Esophagus muscularis mucosa (tissue), 4 donors: ENCODE data around the gene TAS1R3. TPM values are rescaled to one million over a fixed set of nuclear protein-coding genes. Genes with fewer than 3 reads are reported as not detected.

Experiments
- DNase-seq: peaks from one replicate; pipeline ENCODE4 v3.0.0-alpha.2; 2017; ENCODE audit errors: extremely low spot score
- H3K27ac ChIP-seq, 4 donors: fragments of 200-600 bp; sonication (generic); replicated peaks in 1 of 4; 1 replicate in 3 of 4; 2 replicates in 1 of 4; pipeline ENCODE4 v1.5.1; 2016 to 2019; ENCODE audit warnings: mild to moderate bottlenecking in 1 of 4
- H3K27me3 ChIP-seq, 4 donors: fragments of 200-600 bp; sonication (generic); one replicate each; pipeline versions ENCODE4 v1.5.1 to v1.6.0; 2016 to 2019
- H3K36me3 ChIP-seq, 4 donors: fragments of 200-600 bp; sonication (generic); one replicate each; pipeline ENCODE4 v1.5.1; 2016 to 2019
- H3K4me1 ChIP-seq, 4 donors: fragments of 200-600 bp; sonication (generic); one replicate each; pipeline ENCODE4 v1.5.1; 2016 to 2019
- H3K4me3 ChIP-seq, 4 donors: fragments of 200-600 bp; sonication (generic); 1 replicate in 2 of 4; 2 replicates in 2 of 4; pipeline ENCODE4 v1.5.1; 2016 to 2019; ENCODE audit warnings: mild to moderate bottlenecking in 4 of 4, moderate library complexity in 1 of 4
- H3K9me3 ChIP-seq, 4 donors: fragments of 200-600 bp; sonication (generic); 1 replicate in 3 of 4; 2 replicates in 1 of 4; pipeline ENCODE4 v1.5.1; 2016 to 2019
- EP300 ChIP-seq: sonication (generic); formaldehyde crosslinking; IDR thresholded peaks from one replicate; pipeline ENCODE4 v1.6.1; 2017; ENCODE audit warnings: antibody characterized with exemption
- POLR2A ChIP-seq: fragments of 450-650 bp; IDR thresholded peaks from one replicate; pipeline ENCODE4 v1.6.1; 2017; ENCODE audit warnings: antibody characterized with exemption, moderate library complexity, mild to moderate bottlenecking, low read depth
- POLR2AphosphoS5 ChIP-seq, 2 donors: sonication (generic); formaldehyde crosslinking; IDR thresholded peaks; one replicate each; pipeline ENCODE4 v1.6.1; 2017; ENCODE audit warnings: antibody characterized with exemption in 2 of 2
- WGBS: methylation state at CpG from one replicate; pipeline ENCODE4 v1.1.5; 2018; 5-methylcytosine and 5-hydroxymethylcytosine counted together
- intact Hi-C: fragments of 100-400 bp; cut with DNase I; formaldehyde crosslinking; loops from one replicate; pipeline ENCODE4 v1.15.1; 2023
- small RNA-seq, 3 donors: library from RNA; depleted of rRNA; stranded (forward); fragments of <200 nt; gene quantifications; one replicate each; pipeline ENCODE3, GENCODE V24; 2016
- total RNA-seq, 4 donors: library from RNA; depleted of rRNA; stranded (reverse); fragments of >200 nt; gene quantifications; one replicate each; pipeline versions ENCODE4 v1.1.0 to v1.2.1, GENCODE V29; 2016
- TF ChIP-seq, protein P1 (sequence below), 3 experiments: fragments of 200-600 bp in 2 of 3; fragments of 450-650 bp in 1 of 3; sonication (generic) in 2 of 3; IDR thresholded peaks; one replicate each; pipeline ENCODE4 v1.5.1; 2017 to 2019; ENCODE audit warnings: antibody characterized with exemption in 3 of 3, mild to moderate bottlenecking in 2 of 3, moderate library complexity in 1 of 3

The TAS1R3 gene
- total RNA-seq, 4 donors from 2014 or later: 0.17 to 0.32 TPM; not detected in 2

- Histone ChIP-seq H3K4me3 (no peak overlapping the region), H3K9me3 (no peaks in the 10 kb centered on the region), H3K27me3 (no peaks in the 10 kb centered on the region), H3K27ac (peak overlapping the region in 2 of 4 donors; percentile 88 to 97), H3K4me1 (peaks cover 29 to 38% (median 36%) of the 10 kb centered on the region in 4 donors), H3K36me3 (peaks cover 3 to 31% (median 20%) of the 10 kb centered on the region in 4 donors)
- WGBS: 91% methylated on average over 9 of the region's 10 CpGs
- TF ChIP-seq POLR2AphosphoS5 (IDR thresholded peaks at IDR 0.05) (no peak), POLR2A (no peak), EP300 (no peak)
- TF ChIP-seq, protein P1, sequence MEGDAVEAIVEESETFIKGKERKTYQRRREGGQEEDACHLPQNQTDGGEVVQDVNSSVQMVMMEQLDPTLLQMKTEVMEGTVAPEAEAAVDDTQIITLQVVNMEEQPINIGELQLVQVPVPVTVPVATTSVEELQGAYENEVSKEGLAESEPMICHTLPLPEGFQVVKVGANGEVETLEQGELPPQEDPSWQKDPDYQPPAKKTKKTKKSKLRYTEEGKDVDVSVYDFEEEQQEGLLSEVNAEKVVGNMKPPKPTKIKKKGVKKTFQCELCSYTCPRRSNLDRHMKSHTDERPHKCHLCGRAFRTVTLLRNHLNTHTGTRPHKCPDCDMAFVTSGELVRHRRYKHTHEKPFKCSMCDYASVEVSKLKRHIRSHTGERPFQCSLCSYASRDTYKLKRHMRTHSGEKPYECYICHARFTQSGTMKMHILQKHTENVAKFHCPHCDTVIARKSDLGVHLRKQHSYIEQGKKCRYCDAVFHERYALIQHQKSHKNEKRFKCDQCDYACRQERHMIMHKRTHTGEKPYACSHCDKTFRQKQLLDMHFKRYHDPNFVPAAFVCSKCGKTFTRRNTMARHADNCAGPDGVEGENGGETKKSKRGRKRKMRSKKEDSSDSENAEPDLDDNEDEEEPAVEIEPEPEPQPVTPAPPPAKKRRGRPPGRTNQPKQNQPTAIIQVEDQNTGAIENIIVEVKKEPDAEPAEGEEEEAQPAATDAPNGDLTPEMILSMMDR (IDR thresholded peaks at IDR 0.05): no peak
- intact Hi-C loops: loop anchor here (10.0 kb wide), 1 partner anchor 262 kb away; the partner anchor contains the start of gene C1orf159
- DNase-seq: no peak
Measured at GRCh38 chr1:1376551-1377226, 45.6 kb downstream of the TAS1R3 start.

GRCh38 chr1:1377540-1378205 lies 46.6 kb downstream of the TAS1R3 start:
- peaks cover 5 to 30% (median 22%) of the 10 kb centered on the region in 4 donors for H3K36me3 ChIP-seq
- intact Hi-C loops: loop anchor here (10.0 kb wide), 1 partner anchor 263 kb away; the partner anchor contains the start of gene C1orf159
- no peak overlapping the region for H3K27ac ChIP-seq
- peaks cover 22 to 29% (median 27%) of the 10 kb centered on the region in 4 donors for H3K4me1 ChIP-seq
- DNase-seq: no peak
- TF ChIP-seq POLR2AphosphoS5 (IDR thresholded peaks at IDR 0.05): no peak
- 91% methylated on average over 16 of the region's 16 CpGs for WGBS
- no peaks in the 10 kb centered on the region for H3K27me3 ChIP-seq
- no peaks in the 10 kb centered on the region for H3K9me3 ChIP-seq
- no peak overlapping the region for H3K4me3 ChIP-seq

- H3K9me3 ChIP-seq: no peaks in the 10 kb centered on the region
- no peak overlapping the region for H3K4me3 ChIP-seq
- intact Hi-C loops: no loop called here
- DNase-seq: no peak
- H3K36me3 ChIP-seq: peaks cover 10 to 29% (median 24%) of the 10 kb centered on the region in 4 donors
- H3K27ac ChIP-seq: no peak overlapping the region
- 97% methylated on average over 12 of the region's 16 CpGs for WGBS
- peaks cover 4 to 5% (median 5%) of the 10 kb centered on the region in 4 donors for H3K4me1 ChIP-seq
- H3K27me3 ChIP-seq: no peaks in the 10 kb centered on the region
- TF ChIP-seq, protein P1 (IDR thresholded peaks at IDR 0.05): no peak
- TF ChIP-seq POLR2AphosphoS5 (IDR thresholded peaks at IDR 0.05): no peak
- no peak for TF ChIP-seq EP300
- TF ChIP-seq POLR2A: no peak
Measured at GRCh38 chr1:1380860-1381259, 49.8 kb downstream of the TAS1R3 start.

DNA sequence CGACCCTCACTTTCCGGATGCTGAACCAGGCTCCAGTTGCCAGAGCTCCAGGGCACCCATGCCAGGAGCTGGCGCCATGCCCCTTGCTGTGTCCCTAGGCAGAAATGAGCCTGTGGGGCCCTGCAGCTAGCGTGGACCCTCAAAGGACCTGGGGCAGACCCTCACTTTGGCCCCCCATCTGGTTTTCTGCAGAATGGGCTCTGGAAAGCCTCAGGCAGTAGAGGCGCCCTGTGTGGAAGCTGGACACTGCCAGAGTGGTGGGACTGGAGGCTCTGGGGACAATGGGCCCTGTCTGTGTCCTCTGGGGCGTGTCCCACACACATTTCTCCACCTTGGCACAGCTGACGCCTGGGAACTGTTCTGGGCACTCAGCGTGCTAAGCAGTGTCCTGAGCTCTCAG lies 50.2 kb downstream of the TAS1R3 start:
- TF ChIP-seq, protein P1 (IDR thresholded peaks at IDR 0.05): no peak
- TF ChIP-seq EP300 (no peak), POLR2AphosphoS5 (IDR thresholded peaks at IDR 0.05) (no peak), POLR2A (no peak)
- no peak overlapping the region for H3K4me3 ChIP-seq
- no peak for DNase-seq
- H3K9me3 ChIP-seq: no peaks in the 10 kb centered on the region
- intact Hi-C loops: no loop called here
- H3K27me3 ChIP-seq: no peaks in the 10 kb centered on the region
- H3K36me3 ChIP-seq: peaks cover 14 to 34% (median 28%) of the 10 kb centered on the region in 4 donors
- H3K27ac ChIP-seq: no peak overlapping the region
- H3K4me1 ChIP-seq: peaks cover 0 to 1% (median under 1%) of the 10 kb centered on the region in 4 donors
- 100% methylated on average over 3 of the region's 8 CpGs for WGBS

Small RNA genes within 50 kb of the gene (small RNA-seq; reads per million reads assigned to genes)
- 0 to 0.51 (median 0.33) reads per million in 3 donors for gene MIR6726

Other genes with a start within 250 kb of the TAS1R3 start
- 10 to 100 TPM in 1 of 4 donors, 1 to 10 TPM in 3; 4.2 to 11.9 (median 8.5) TPM for gene C1orf159, start 215.2 kb upstream of the TAS1R3 start, total RNA-seq
- under 1 TPM in 1 of 4 donors, not detected in 3; 0.17 TPM for gene TTLL10, start 157.4 kb upstream of the TAS1R3 start, total RNA-seq
- under 1 TPM in 2 of 4 donors, not detected in 2; 0.29 to 0.66 TPM for gene TNFRSF18, start 124.7 kb upstream of the TAS1R3 start, total RNA-seq
- 1 to 10 TPM in 2 of 4 donors, under 1 TPM in 2; 0.50 to 2.1 (median 0.93) TPM for gene TNFRSF4, start 117.1 kb upstream of the TAS1R3 start, total RNA-seq
- 100 to 1,000 TPM in 3 of 4 donors, 10 to 100 TPM in 1; 88.5 to 125 (median 107) TPM for gene SDF4, start 99.3 kb upstream of the TAS1R3 start, total RNA-seq
- gene B3GALT6, start 99.0 kb upstream of the TAS1R3 start, total RNA-seq: 10 to 100 TPM; 10.4 to 24.6 (median 21.0) TPM
- gene C1QTNF12, start 84.6 kb upstream of the TAS1R3 start, total RNA-seq: under 1 TPM in 2 of 4 donors, not detected in 2; 0.33 to 0.52 TPM
- 10 to 100 TPM; 34.9 to 61.4 (median 49.5) TPM for gene UBE2J2, start 57.4 kb upstream of the TAS1R3 start, total RNA-seq
- 1 to 10 TPM in 3 of 4 donors, under 1 TPM in 1; 0.83 to 4.1 (median 1.9) TPM for gene SCNN1D, start 50.8 kb upstream of the TAS1R3 start, total RNA-seq
- gene ACAP3, start 23.4 kb upstream of the TAS1R3 start, total RNA-seq: 10 to 100 TPM; 34.8 to 63.2 (median 47.4) TPM
- gene PUSL1, start 22.7 kb upstream of the TAS1R3 start, total RNA-seq: 10 to 100 TPM; 10.3 to 24.7 (median 21.7) TPM
- 100 to 1,000 TPM in 1 of 4 donors, 10 to 100 TPM in 3; 75.9 to 121 (median 87.8) TPM for gene INTS11, start 6.6 kb upstream of the TAS1R3 start, total RNA-seq
- gene CPTP, start 6.5 kb upstream of the TAS1R3 start, total RNA-seq: 10 to 100 TPM; 15.4 to 44.9 (median 31.5) TPM
- 100 to 1,000 TPM in 2 of 4 donors, 10 to 100 TPM in 2; 66.9 to 141 (median 114) TPM for gene DVL1, start 18.1 kb downstream of the TAS1R3 start, total RNA-seq
- 100 to 1,000 TPM in 2 of 4 donors, 10 to 100 TPM in 2; 68.5 to 129 (median 87.2) TPM for gene MXRA8, start 27.3 kb downstream of the TAS1R3 start, total RNA-seq
- 100 to 1,000 TPM in 3 of 4 donors, 10 to 100 TPM in 1; 98.4 to 152 (median 117) TPM for gene AURKAIP1, start 43.9 kb downstream of the TAS1R3 start, total RNA-seq
- gene CCNL2, start 68.1 kb downstream of the TAS1R3 start, total RNA-seq: 100 to 1,000 TPM in 2 of 4 donors, 10 to 100 TPM in 2; 73.4 to 136 (median 108) TPM
- 100 to 1,000 TPM; 144 to 175 (median 155) TPM for gene MRPL20, start 76.0 kb downstream of the TAS1R3 start, total RNA-seq
- gene ANKRD65, start 90.0 kb downstream of the TAS1R3 start, total RNA-seq: 10 to 100 TPM in 2 of 4 donors, 1 to 10 TPM in 2; 8.1 to 19.2 (median 9.8) TPM
- 100 to 1,000 TPM in 2 of 4 donors, 10 to 100 TPM in 2; 99.7 to 168 (median 116) TPM for gene VWA1, start 104.4 kb downstream of the TAS1R3 start, total RNA-seq
- gene ATAD3C, start 118.4 kb downstream of the TAS1R3 start, total RNA-seq: 1 to 10 TPM in 1 of 4 donors, under 1 TPM in 3; 0.32 to 2.4 (median 0.58) TPM
- 10 to 100 TPM in 2 of 4 donors, 1 to 10 TPM in 2; 9.7 to 14.9 (median 10.0) TPM for gene ATAD3B, start 140.5 kb downstream of the TAS1R3 start, total RNA-seq
- gene ATAD3A, start 180.9 kb downstream of the TAS1R3 start, total RNA-seq: 10 to 100 TPM; 18.3 to 29.3 (median 25.2) TPM
- gene TMEM240, start 209.3 kb downstream of the TAS1R3 start, total RNA-seq: 10 to 100 TPM in 2 of 4 donors, 1 to 10 TPM in 2; 8.7 to 22.1 (median 13.9) TPM
- gene SSU72, start 243.6 kb downstream of the TAS1R3 start, total RNA-seq: 100 to 1,000 TPM in 2 of 4 donors, 10 to 100 TPM in 2; 78.7 to 134 (median 112) TPM